GM12801 (cell line): ENCODE results near the gene DCD.

Experiments
- CTCF ChIP-seq: IDR thresholded peaks from one replicate; pipeline ENCODE4 v1.5.1; 2011; ENCODE audit warnings: control low read depth; ENCODE audit not compliant: insufficient read length; ENCODE audit errors: extremely low read depth

Gene DCD

DNA sequence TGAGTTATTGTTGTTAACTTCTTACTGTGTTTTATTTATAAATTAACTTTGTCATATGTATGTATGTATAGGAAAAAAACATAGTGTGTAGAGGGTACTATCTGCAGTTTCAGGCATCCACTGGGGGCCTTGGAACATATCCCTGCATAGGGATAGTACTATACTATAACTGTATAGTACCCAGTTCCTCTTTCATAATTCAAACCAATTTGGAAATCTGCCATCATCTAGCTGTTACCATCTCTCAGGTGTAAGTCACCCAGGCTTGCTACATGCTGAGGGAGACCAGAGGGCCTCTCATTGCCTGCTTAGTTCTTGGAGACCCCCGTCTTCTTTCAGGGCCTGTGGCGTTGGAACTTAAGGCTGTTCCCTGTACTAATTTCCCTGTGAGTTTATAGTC lies 12.9 kb upstream of the DCD start:
- no peak for TF ChIP-seq CTCF

GRCh38 chr12:54660320-54660962 lies 12.3 kb upstream of the DCD start:
- no peak for TF ChIP-seq CTCF

- no peak for TF ChIP-seq CTCF
Measured at GRCh38 chr12:54658306-54659264, 10.4 kb upstream of the DCD start.

DNA sequence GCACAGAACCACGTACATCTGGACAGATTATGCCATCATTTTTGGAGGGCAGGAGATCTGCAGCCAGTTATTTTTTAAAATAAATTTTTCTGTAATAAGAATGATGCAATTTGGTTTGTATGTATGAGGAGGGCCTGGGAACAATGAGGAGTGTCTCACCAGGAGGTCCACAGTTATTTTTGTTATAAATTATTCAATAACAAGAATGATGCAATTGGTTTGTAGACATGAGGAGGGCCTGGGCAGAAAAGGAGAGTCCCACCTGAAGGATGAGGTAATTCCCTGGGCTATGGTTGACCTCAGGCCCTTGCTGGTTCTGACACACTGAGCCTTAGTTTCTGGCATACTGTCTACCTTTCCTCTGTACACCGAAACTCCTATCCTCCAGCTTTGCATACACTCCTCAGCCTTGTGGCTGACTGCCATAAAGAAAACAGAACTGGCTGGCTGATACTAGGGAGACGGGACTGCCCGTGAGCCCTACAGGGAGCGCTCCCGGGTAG lies 9.0 kb upstream of the DCD start:
- no peak for TF ChIP-seq CTCF

DNA sequence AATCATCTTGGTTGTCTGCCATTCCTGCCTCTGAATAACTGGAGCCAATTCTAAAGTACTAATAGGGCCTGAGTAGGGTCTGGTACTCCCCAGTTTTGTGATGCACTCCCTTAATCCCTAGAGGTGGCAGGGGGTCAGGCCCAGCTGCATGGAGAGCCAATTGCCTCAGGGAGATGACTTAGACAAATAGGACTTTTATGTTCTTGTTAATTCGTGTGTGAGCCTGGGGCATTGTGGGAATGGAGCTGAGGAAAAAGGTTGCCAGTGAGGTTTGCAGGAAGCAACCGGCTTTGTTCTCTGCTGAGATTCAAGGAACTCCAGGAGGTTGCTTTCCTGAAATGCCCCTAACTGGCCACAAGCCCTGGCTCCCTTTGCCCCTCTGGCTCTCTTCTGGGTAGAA lies 6.8 kb upstream of the DCD start:
- TF ChIP-seq CTCF, result no peak

- no peak for TF ChIP-seq CTCF
Measured at GRCh38 chr12:54653025-54653424, 4.9 kb upstream of the DCD start.

GRCh38 chr12:54650889-54651288 lies 2.7 kb upstream of the DCD start:
- no peak for TF ChIP-seq CTCF
